Measurements from ENCODE around the gene PPP1R14C.
"Not testable (repeated sequence)": the region's sequence is repeated elsewhere in the genome, so short reads cannot be mapped to it uniquely, and the experiment has no call there.

The PPP1R14C gene, protein sequence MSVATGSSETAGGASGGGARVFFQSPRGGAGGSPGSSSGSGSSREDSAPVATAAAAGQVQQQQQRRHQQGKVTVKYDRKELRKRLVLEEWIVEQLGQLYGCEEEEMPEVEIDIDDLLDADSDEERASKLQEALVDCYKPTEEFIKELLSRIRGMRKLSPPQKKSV

DNA sequence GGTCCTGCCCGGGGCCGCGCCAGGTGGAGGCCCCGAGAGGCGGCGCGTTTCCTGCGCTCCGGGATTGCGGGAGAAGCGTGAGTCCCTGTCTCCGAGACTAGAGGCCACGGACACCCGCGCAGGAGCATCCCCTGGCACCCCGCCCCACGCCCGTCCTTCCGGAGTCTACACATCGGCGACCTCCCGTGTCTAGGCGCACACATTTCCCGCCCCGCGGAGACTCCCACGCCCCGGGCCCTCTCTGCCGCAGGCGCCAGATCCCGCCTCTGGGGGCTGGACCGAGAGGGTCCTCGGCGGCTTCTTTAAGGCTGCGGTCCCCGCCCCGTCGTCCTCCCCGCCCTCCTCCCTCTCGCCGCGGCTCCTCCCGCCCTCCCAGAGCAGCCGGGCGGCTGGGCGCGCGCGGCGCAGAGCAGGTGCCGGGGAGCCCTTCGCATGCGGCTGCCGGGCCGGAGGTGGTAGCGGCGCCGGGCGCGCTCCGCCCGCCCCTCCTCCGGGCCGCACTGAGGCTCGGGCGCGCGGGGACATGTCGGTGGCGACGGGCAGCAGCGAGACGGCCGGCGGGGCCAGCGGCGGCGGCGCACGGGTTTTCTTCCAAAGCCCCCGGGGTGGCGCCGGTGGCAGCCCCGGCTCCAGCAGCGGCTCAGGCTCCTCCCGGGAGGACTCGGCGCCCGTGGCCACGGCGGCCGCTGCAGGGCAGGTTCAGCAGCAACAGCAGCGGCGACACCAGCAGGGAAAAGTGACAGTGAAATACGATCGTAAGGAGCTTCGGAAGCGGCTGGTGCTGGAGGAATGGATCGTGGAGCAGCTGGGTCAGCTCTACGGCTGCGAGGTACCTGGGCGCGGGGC, at the start of gene PPP1R14C:
Gene PPP1R14C (plus strand): TSS at position 375 of the 846 bp plus-strand sequence. CDS start 149 bp downstream, at position 524.
- no peak for ATAC-seq

DNA sequence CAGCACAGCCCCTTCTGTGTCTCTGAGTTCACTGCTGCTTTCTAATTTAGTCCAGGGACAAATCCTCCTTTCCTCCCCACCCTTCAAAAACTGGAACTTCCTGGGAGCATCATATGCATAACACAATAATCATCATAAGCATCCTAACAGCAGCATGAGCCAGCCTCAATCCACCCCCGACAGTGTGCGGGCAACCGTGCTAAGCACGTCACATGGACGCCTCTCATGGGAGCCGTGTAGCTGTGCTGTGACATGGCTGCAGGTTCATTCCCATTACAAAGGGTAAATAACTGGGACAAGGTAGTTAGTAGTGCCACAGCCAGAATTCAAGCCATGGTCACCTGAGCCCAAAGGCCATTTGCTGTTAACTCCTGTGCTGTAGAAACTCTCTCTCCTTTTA, 49.4 kb upstream of the PPP1R14C start:
- no peak for ATAC-seq

DNA sequence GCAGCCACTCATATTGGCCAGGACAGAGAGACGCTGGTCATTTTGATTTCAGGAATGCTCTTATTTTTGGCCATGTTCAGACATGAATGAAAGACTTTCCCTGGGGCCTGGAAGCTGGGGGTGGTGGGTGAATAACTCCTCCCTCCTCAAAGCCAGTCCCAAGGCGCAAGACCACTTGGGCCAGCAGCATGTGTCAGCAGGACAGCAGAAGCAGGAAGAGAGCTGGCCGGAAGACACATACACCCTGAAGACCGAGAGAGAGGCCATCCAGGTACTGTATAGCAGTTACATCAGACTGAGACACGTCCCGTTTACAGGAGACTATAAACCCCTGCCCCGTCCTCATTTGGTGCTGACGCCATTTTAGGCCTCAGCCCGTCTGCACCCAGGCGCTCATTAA, 44.7 kb upstream of the PPP1R14C start:
- ATAC-seq: no peak

DNA sequence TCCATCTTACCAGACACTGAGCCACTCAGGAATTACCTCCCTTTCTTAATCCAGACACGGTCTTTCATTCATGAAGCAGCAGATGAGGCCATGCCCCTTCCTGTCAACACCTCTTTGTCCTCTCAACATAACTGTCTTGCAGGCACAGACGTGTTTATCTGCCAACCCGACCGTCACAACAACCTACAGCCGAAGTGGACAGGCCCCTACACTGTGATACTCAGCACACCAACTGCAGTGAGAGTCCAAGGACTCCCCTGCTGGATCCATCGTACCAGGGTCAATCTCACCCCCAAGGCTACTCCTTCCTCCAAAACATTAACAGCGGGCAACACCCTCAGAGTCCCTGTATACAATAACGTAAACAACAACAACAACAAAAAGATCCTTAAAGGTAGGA, 43.3 kb upstream of the PPP1R14C start:
- no peak for ATAC-seq

DNA sequence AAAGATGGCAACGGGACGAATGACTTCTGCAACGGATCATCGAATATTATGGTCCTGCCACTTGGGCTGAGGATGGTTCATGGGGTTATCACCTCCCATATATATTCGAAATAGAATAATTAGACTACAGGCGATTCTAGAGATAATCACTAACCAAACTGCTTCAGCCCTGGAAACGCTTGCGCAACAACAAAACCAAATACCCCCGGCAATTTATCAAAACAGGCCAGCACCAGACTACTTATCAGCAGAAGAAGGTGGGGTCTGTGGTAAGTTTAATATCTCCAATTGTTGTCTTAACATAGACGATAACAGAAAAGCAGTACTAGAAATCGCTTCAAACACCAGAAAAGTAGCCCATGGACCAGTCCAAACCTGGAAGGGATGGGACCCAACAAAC, 42.9 kb upstream of the PPP1R14C start:
- ATAC-seq: no peak

DNA sequence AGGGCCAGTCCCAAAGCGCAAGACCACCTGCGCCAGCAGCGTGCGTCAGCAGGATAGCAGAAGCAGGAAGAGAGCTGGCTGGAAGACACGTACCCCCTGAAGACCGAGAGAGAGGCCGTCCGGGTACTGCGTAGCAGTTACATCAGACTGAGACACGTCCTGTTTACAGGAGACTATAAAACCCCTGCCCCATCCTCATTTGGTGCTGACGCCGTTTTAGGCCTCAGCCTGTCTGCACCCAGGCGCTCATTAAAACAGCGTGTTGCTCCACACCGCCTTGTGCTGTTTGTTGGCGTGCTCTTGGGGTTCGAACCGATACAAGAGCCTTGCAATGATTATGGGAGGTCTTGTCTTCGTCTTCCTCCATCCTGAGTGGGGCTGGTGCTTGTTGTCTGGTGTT, 42.1 kb upstream of the PPP1R14C start:
- no peak for ATAC-seq

DNA sequence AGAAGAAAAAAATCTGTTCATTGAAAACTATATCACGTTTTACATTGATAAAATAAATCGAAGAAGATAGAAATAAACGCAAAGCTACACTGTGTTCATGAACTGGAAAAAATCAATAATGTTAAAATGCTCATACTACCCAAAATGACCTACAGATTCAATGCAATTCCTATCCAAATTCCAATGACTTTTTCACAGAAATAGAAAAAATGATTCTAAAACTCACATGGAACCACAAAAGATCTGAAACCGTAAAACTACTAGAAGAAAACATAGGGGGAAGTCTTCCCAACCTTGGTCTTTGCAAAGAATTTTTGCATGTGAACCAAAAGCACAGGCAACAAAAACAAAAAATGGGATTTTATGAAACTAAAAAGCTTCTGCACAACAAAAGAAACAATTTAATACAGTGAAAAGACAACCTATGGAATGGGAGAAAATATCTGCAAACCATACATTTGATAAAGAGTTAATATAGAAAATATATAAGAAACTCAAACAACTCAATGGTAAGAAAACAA, 40.0 kb upstream of the PPP1R14C start:
- no peak for ATAC-seq

DNA sequence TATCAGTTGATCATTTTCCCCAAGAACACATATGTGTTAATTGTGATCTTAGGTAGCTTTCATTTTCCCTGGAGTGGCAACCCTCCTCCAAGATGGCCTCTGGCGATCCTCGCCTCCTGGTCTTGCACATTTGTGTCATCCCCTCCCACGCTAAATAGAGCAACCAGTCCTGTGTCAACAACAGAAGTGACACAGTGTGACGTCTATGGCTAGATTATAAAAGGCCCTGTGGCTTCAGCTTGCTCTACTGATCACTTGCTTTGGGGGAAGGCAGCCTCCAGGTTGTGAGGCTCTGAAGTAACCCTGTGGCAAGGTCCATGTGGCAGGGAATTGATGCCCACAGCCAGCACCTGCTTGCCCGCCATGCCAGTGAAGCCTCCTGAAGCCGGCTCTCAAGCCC, 30.6 kb upstream of the PPP1R14C start:
- no peak for ATAC-seq

DNA sequence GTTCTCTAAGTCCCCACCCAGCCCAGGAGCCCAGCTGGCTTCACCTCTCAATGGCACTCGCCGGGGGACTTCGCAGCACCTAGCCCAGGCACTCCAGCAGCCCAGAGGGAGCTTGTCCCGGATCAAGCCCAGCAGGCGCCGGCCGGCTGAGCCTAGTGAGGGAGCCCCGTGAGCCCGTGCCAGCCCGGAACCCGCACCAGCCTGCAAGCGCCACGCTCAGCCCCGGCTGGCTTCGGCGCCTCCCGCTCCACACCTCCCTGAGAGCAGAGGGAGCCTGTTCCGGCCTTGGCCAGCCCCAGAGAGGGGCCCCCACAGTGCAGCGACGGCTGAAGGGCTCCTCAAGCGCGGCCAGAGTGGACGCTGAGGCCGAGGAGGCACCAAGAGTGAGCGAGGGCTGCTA, 27.1 kb upstream of the PPP1R14C start:
- ATAC-seq: no peak

DNA sequence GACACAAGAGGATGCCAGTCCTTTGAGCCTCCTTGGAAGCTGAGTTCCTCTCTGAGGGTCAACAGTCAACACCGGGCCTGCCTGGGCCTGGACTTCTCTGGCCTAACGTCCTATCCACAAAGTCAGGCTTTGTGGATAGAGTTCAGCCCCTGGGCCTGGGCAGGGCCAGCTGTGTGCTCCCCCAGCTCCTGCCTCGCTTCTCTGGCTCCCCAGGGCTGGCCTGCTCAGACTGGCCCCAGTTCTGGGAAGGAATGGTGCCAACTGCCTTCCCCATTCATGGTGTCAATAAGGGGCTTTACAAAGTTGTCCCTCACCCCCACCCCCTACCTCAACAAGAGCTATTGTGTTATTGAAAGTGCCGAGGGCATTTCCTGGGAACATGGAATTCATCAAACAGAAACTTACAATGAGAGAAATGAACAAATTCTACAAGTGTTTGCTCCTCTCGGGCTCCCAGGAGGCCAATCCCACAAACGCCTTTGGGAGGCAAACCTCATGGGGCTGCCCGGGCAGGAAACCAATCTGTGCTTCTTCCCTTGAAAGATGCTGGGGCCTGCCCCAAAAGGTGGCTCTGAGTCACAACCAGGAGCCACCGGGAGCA, 26.5 kb upstream of the PPP1R14C start:
- ATAC-seq: no peak

DNA sequence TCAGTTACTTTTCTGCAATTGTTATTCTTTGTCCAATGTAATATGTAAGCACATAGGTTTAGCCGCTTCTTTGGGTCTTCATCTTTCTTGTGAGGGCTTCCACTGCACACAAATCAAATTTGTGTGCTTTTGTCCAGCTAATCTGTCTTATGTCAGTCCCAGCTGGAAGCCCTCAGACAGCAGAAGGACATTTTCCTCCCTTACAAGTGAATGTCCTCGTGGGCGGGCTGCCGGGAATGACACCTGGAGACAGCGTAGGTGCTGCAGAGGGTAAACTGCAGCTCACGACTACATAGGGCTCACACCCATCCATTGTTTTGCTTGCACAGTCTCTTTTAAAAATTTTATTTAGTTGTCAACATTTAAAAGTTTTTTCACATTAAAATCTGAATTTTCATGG, 24.6 kb upstream of the PPP1R14C start:
- no peak for ATAC-seq

DNA sequence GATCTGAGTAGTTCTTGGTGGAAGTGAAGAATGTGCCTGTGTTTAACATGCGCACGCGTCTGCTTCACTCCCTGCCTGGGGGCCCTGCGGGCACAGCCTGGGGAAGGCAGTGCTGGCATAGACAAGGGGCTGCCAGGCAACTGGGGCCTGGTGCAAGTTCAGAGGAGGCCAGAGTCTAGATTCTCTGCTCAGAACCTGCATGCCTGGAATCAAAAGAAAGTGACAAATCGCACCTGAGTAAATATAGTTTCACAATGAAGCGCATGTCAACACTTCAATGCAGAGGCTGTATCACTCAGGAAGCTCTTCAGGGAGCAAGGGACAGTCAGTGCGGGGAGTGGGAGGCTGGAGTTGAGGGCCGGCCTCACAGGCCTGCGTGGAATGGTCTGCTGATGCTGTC, 24.2 kb upstream of the PPP1R14C start:
- ATAC-seq: no peak

DNA sequence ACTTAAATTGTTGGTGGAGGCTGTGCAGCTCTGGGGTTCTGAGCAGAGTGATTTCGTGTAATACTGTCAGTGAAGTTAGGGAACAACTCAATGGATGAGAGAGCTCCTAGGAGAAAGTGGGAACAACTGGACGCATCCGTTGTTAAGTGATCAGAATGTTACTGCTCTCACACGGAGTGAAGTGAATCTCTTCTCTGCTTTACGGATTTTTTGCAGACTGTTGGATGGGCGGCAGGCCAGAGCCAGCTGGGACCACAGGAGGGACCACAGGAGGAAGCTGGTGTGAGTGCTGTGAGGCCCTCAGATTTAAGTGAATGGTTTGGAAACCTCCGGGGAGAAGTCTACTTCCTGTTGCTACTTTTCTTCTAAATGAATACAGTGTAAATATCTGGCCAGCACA, 23.7 kb upstream of the PPP1R14C start:
- no peak for ATAC-seq

DNA sequence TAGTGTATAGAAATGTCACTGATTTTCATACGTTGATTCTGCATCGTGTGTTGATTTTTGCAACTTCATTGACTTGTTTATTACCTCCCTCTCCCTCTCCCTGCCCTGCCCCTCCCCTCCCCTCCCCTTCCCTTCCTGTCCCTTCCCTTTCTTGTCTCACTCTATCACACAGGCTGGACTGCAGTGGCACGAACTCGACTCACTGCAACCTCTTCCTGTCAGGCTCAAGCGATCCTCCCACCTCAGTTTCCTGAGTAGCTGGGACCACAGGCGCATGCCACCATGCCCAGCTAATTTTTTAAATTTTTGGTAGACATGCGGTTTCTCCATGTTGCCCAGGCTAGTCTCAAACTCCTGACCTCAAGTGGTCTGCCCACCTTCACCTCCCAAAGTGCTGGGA, 19.2 kb upstream of the PPP1R14C start:
- ATAC-seq: no peak

DNA sequence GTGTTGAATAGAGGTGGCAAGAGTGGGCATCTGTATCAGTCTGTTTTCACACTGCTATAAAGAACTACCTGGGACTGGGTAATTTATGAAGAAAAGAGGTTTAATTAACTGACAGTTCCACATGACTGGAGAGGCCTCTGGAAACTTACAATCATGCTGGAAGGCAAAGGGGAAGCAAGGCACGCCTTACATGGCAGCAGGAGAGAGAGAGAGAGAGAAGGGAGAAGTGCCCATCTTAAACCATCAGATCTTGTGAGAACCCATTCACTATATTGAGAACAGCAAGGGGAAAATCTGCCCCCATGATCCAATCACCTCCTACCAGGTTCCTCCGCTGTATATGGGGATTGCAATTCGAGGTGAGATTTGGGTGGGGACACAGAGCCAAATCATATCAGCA, 18.6 kb upstream of the PPP1R14C start:
- no peak for ATAC-seq

DNA sequence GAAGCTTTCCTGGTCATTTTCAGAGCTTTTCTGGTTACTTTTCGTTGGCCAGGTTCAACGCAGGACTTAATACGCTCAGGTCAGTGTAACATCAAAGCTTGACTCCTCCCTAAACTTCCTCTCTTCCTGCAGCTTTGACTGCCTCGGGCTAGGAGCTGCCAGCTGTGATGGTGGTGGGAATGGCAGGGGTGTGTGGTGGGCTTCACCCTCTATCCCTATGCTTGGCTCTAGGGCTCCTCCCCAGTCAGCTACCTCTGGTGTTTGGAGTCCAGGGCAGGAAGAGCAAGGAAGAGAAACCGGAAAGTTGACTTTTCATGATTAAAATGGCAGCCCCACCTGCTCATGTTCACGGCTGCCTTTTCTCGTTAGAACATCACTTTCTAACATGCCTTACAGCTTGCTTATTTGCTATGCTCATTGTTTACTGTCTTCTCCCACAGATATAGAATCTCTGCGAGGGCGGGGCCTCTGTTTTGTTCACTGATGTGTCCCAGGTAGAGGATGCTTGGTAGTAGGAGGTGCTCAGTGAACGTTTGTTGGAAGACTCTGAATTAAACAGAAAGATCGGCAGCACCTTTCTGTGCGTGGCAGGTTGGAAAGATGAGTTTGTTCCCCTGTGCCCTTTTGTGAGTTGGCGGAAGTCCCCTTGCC, 16.1 kb upstream of the PPP1R14C start:
- ATAC-seq: no peak

DNA sequence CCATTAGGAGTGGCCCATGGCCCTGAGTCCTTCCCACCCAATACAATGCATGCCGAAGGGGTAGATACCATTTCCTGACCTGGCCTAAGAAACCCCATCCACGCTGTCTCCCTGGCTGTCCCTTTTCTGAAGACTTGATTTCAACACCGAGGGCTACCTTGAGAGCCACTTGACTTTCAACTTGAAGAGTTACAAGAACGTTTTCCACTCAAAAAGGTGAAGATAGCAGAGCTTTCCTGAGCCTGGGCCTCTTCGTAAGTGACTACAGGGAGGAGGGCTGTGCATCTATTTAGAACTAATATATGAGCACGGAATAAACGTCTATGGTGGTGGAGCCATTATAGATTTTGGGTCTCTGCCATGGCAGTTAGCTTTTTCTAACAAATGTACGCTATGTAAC, 14.4 kb upstream of the PPP1R14C start:
- ATAC-seq: no peak

DNA sequence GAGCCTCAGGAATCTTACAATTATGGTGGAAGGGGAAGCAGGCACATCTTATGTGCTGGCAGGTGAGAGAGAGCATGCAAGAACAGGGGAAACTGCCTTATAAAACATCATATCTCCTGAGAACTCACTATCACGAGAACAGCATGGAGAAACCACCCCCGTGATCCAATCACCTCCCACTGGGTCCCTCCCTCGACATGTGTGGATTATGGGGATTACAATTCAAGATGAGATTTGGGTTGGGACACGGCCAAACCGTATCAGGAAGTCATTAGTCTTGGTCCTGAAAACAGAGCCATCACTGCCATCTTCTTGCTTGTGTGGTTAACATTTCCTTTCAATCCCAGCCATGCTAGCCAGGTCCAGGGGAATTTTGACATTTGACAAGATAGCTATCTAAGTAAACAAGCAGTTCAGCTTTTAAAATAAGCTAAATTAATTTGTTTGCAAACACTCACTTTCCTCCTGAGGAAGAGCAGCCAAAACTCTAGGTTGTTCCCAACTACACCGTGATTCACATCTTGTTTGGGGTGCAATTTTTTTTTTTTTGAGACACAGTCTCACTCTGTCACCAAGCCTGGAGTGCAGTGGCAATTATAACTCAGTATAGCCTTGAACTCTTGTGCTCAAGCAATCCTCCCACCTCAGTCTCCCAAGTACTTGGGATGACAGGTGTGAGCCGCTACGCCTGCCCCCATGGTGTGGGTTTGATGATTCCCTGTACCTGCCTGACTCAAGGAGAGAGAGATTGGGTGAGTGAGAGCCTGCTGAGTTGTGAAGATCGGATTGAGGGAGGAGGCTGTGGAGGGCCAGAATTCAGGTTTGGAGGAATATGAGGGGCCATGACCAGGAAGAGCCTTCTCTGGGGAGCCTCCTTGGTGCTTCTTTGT, 13.0 kb upstream of the PPP1R14C start:
- no peak for ATAC-seq

DNA sequence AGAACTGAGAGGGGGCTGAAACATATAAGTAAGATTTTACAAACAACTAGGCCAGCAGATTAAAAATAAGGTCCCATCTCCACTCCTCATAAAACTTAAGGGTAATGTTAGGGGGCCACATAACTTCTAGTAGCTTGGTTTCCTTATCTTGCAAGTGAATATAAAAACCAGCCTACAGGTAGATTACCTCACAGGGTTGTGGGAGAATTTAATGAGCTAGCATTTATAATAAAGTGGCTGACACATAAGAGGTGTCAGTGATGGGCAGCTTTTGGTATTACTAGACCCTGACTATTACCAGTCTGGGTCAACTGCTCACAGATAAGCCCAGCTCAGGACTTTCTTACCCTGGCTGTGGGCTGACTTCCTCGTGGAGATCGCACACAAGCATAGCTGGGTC, 9.2 kb upstream of the PPP1R14C start:
- ATAC-seq: no peak

DNA sequence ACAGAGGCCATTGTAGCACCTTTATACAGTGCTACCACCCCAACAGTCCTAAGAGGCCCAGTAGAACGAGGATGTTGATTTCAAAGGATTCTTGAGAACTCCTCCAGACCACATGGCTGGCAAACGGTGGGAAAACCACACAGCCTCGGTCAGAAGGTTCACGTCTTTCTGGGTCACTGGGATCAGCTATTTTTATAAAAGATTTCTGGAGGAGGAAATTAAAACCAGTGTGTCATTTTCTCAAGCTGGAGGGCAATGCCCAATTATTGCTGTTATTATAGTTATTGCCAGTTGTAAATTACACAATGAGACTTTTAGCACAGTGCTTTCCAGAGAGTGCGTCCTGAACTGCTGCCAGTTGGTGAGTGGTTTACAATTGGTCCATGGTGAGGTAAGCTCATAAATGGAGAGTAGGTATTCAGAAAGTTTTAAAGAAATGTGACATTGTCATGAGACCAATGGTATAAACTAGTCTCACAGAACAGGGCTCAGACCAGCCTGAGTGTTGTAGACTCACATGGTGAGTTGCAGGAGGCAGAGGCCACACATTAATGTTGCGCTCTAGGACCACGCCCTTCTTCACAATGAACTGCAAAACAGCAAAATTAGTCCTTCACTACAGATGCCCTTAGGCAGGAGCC, 8.4 kb upstream of the PPP1R14C start:
- ATAC-seq: no peak

DNA sequence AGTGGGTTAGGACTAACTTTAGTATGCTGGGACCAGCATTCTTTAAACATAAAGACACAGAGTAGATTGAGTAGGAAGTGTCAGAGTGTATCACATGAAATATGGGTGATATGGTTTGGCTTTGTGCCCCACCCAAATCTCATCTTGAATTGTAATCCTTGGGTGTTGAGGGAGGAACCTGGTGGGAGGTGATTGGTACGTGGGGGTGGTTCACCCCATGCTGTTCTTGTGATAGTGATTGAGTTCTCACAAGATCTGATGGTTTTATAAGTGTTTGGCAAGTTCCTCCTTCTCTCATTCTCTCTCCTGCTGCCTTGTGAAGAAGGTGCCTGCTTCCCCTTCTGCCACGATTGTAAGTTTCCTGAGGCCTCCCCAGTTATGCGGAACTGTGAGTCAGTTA, 5.1 kb upstream of the PPP1R14C start:
- not testable (repeated sequence) for ATAC-seq

DNA sequence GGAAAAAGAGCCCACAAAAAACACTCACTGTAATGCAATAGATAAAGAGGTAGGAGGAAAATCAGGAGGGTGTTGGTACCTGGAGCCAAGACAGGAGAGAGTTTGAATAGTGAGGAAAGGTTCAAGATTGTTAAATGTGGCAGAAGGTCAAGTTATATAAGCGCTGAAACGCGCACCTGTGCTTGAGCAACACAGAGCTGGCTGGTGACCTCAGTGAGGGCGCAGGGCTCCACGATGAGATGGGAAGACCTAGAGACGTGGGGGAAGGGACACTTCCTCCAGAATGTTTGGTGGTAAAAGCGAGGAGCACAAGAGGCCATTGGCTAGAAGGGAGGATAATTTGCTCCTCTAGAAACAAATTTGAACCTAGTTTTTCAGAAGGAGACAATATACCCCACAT, 4.2 kb upstream of the PPP1R14C start:
- ATAC-seq: no peak
